Transverse colon (tissue), 3 donors: ENCODE results near the gene GINS1.
"Not testable (repeated sequence)": the region's sequence is repeated elsewhere in the genome, so short reads cannot be mapped to it uniquely, and the experiment has no call there.

Experiments
- CTCF ChIP-seq, 5 experiments: fragments of 200-600 bp in 3 of 5; fragments of 450-650 bp in 2 of 5; sonication (generic) in 3 of 5; IDR thresholded peaks; 1 replicate in 2 of 5; 2 replicates in 3 of 5; pipeline ENCODE4 v1.5.1; 2016 to 2017; ENCODE audit warnings: antibody characterized with exemption in 5 of 5, inconsistent platforms in 3 of 5, mild to moderate bottlenecking in 2 of 5, moderate library complexity in 1 of 5
- EP300 ChIP-seq: sonication (generic); formaldehyde crosslinking; IDR thresholded peaks from one replicate; pipeline ENCODE4 v1.6.1; 2017; ENCODE audit warnings: antibody characterized with exemption, low read depth

DNA sequence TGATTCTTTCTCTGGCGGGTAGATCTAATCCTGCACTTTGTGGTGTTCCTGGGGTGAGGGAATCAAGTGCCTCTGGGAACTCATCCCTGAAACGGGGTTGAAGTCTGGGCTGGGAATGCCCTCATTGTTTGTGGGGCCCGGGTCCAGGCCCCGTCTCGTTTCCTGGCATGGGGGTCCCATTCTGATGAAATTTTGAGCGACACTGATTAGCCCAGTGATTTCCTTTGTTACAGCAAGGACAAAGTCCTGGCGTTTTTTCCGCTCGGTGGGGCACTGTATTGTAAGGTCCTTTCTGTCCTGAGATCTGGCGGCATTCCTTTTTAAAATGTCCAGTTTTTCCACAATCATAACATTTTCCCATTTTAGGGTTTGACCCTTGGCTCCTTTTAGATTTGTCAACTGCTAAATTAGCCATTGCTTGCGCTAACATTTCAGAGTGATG is 7.2 kb upstream of the GINS1 start:
- TF ChIP-seq CTCF (IDR thresholded peaks at IDR 0.05); EP300: not testable (repeated sequence)
